Neutrophil (primary cell): ENCODE results near the gene ESYT3.

ENCODE experiments used
- H3K27ac ChIP-seq: fragments of 200-600 bp; sonication (generic); 2 replicates; pipeline ENCODE4 v1.5.1; 2016; ENCODE audit warnings: mild to moderate bottlenecking, moderate library complexity
- H3K27me3 ChIP-seq: fragments of 200-600 bp; sonication (generic); 2 replicates; pipeline ENCODE4 v1.6.0; 2016; ENCODE audit warnings: mild to moderate bottlenecking
- H3K36me3 ChIP-seq: fragments of 200-600 bp; sonication (generic); 2 replicates; pipeline ENCODE4 v1.5.1; 2017
- H3K4me1 ChIP-seq, 2 experiments: fragments of 200-600 bp in 1 of 2; sonication (generic) in 1 of 2; 1 replicate in 1 of 2; 2 replicates in 1 of 2; pipeline versions ENCODE4 v1.5.1 to v1.6.1; 2013 to 2016; ENCODE audit warnings: low read depth in 1 of 2, low read length in 1 of 2, mild to moderate bottlenecking in 1 of 2, moderate library complexity in 1 of 2; ENCODE audit not compliant: control insufficient read depth in 1 of 2, insufficient read depth in 1 of 2
- H3K4me3 ChIP-seq, 2 experiments: fragments of 200-600 bp in 1 of 2; sonication (generic) in 1 of 2; 1 replicate in 1 of 2; 2 replicates in 1 of 2; pipeline ENCODE4 v1.5.1; 2013 to 2016; ENCODE audit warnings: low read depth in 1 of 2, low read length in 1 of 2, mild to moderate bottlenecking in 1 of 2, moderate library complexity in 1 of 2
- H3K9me3 ChIP-seq: fragments of 200-600 bp; sonication (generic); 2 replicates; pipeline ENCODE4 v1.5.1; 2016
- TF ChIP-seq, protein P1 (sequence below): fragments of 200-600 bp; sonication (generic); IDR thresholded peaks from 2 replicates; pipeline ENCODE4 v1.5.1; 2016; ENCODE audit warnings: antibody characterized with exemption

Gene ESYT3, protein sequence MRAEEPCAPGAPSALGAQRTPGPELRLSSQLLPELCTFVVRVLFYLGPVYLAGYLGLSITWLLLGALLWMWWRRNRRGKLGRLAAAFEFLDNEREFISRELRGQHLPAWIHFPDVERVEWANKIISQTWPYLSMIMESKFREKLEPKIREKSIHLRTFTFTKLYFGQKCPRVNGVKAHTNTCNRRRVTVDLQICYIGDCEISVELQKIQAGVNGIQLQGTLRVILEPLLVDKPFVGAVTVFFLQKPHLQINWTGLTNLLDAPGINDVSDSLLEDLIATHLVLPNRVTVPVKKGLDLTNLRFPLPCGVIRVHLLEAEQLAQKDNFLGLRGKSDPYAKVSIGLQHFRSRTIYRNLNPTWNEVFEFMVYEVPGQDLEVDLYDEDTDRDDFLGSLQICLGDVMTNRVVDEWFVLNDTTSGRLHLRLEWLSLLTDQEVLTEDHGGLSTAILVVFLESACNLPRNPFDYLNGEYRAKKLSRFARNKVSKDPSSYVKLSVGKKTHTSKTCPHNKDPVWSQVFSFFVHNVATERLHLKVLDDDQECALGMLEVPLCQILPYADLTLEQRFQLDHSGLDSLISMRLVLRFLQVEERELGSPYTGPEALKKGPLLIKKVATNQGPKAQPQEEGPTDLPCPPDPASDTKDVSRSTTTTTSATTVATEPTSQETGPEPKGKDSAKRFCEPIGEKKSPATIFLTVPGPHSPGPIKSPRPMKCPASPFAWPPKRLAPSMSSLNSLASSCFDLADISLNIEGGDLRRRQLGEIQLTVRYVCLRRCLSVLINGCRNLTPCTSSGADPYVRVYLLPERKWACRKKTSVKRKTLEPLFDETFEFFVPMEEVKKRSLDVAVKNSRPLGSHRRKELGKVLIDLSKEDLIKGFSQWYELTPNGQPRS

DNA sequence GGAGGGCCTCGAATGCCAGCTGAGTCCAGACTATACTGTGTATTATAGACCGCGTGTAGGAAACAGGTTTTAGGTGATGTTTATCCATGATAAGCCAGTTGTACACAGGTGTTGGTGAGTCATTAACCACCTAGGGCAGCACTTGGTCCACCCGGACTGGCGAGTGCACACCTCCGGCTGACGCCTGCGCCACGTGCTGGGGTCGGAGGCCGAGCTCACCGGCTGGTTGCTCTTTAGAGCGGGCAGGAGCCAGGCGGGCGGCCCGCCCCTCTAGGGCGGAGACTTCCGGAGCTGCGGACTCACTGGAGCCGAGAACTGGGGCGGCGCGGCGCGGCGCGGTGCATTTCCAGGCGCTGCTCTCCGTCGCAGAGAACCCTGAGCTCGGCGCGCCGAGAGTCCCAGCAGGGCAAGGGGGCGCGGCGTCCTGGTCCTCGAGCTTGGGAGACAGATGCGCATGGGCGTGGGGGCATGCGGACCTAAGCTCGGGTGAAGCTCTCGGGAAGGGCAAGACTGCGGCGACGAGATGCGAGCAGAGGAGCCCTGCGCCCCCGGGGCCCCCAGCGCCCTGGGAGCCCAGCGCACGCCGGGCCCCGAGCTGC lies at the start of gene ESYT3:
ESYT3 (plus strand) TSS at position 341 of the 599 bp plus-strand sequence; CDS start at position 524, 183 bp downstream.
- peaks cover 99% of the 10 kb centered on the region for H3K27me3 ChIP-seq
- TF ChIP-seq, protein P1, sequence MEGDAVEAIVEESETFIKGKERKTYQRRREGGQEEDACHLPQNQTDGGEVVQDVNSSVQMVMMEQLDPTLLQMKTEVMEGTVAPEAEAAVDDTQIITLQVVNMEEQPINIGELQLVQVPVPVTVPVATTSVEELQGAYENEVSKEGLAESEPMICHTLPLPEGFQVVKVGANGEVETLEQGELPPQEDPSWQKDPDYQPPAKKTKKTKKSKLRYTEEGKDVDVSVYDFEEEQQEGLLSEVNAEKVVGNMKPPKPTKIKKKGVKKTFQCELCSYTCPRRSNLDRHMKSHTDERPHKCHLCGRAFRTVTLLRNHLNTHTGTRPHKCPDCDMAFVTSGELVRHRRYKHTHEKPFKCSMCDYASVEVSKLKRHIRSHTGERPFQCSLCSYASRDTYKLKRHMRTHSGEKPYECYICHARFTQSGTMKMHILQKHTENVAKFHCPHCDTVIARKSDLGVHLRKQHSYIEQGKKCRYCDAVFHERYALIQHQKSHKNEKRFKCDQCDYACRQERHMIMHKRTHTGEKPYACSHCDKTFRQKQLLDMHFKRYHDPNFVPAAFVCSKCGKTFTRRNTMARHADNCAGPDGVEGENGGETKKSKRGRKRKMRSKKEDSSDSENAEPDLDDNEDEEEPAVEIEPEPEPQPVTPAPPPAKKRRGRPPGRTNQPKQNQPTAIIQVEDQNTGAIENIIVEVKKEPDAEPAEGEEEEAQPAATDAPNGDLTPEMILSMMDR = no peak
- H3K9me3 ChIP-seq = no peaks in the 10 kb centered on the region
- H3K4me1 ChIP-seq = peaks cover 18% of the 10 kb centered on the region in 2 experiments
- H3K27ac ChIP-seq = no peak within 1 kb of the TSS
- no peaks in the 10 kb centered on the region for H3K36me3 ChIP-seq
- H3K4me3 ChIP-seq = peak within 1 kb of the TSS; percentile 15 to 41

DNA sequence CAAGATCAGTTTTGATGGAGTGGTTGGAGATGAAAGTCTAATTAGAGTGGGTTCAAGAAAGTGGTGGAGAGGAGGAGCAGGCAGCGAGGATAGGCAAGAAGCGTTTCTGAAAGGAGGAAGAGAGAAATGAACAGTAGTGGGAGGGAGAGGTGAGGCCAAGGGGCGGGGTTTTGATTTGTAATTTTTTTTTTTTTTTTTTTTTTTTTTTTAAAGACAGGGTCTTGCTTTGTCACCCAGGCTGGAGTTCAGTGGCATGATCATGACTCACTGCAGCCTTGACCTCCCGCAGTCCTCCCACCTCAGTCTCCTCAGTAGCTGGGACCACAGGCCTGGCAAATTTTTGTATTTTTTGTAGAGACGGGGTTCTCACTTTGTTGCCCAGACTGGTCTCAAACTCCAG lies 49.4 kb upstream of the ESYT3 start:
- no peaks in the 10 kb centered on the region for H3K27me3 ChIP-seq

DNA sequence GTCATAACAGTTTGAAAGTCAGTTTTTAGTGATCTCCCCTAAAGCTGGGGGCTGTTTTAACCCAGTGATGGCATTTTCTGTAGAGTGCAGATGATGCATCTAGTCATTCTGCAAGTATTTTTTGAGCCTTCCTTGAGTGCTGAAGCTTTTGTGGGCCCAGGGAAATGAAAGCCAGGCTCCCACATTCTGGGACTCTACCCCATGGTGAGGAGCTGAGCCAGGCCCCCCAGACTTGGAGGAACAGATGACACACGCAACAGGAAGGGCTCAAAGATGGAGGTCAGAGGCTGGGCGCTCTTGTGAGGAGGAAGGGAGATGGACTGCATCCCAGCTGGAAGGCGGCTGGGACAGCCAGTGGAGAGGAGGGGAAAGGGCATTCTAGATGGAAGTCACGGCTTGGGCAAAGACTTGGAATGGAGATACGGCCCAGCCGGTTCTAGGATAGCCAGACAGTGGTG lies 45.2 kb upstream of the ESYT3 start:
- TF ChIP-seq, protein P1 = no peak
- no peaks in the 10 kb centered on the region for H3K4me1 ChIP-seq
- no peaks in the 10 kb centered on the region for H3K9me3 ChIP-seq
- no peaks in the 10 kb centered on the region for H3K27me3 ChIP-seq
- no peaks in the 10 kb centered on the region for H3K36me3 ChIP-seq
- H3K27ac ChIP-seq = no peak overlapping the region
- H3K4me3 ChIP-seq = no peak overlapping the region

More for the DNA sequence above, 49.4 kb upstream of the ESYT3 start:
- TF ChIP-seq, protein P1 = no peak
- no peaks in the 10 kb centered on the region for H3K36me3 ChIP-seq
- no peaks in the 10 kb centered on the region for H3K4me1 ChIP-seq
- H3K4me3 ChIP-seq = no peak overlapping the region
- no peak overlapping the region for H3K27ac ChIP-seq
- H3K9me3 ChIP-seq = no peaks in the 10 kb centered on the region

DNA sequence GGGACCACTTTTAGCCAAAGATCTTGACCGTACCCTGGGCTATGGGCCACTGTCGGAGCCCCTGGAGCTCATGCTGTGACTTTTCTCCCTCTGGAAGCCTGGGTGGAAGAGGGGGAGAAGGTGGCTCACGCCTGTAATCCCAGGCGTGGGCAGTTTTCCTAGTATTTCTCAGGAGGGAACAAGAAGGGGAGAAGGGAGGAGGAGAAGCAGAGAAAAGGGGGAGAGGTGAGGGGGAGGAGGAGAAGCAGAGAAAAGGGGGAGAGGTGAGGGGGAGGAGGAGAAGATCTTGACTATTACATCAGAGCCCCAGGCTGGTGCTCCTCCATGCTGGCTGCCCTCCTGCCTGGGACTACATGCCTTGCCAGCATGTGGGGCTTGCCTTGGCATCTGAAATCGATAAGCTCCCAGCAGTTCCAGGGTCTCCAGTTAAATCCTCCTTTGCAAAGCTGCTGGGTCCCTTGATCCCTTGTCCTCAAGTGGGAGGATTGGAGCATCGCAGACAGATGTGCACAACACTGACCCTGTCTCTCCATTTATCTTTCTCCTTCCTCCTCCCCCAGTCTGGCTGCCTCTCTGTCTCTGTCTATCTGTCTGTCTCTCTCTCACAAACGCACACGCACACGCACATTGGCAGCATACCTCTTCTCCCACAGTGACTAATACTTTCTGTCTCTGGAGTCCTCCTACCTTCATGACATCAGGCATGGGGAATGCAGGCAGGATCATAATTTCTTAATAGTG lies 44.4 kb upstream of the ESYT3 start:
- Histone ChIP-seq H3K4me1 (no peaks in the 10 kb centered on the region), H3K36me3 (no peaks in the 10 kb centered on the region), H3K4me3 (no peak overlapping the region), H3K27me3 (no peaks in the 10 kb centered on the region), H3K27ac (no peak overlapping the region), H3K9me3 (no peaks in the 10 kb centered on the region)
- TF ChIP-seq, protein P1 = no peak

DNA sequence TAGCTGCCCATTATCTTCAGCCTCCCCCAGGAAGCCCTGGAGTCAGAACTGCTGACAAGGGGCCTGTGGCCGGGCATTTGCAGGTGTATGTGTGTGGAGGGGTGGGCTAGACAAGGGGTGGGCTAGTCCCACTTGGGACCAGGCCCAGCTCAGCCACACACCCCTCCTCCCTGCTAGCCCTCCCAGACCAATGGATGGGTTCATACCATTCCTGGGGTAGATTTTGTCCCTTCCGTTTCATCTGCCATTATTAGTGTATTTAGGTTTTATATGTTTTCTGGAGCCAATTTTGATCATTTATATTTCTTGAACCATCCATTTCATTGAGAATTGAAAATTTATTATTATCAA lies 43.9 kb upstream of the ESYT3 start:
- Histone ChIP-seq H3K27ac (no peak overlapping the region), H3K4me1 (no peaks in the 10 kb centered on the region), H3K9me3 (no peaks in the 10 kb centered on the region), H3K4me3 (no peak overlapping the region), H3K36me3 (no peaks in the 10 kb centered on the region), H3K27me3 (no peaks in the 10 kb centered on the region)
- TF ChIP-seq, protein P1 = no peak
